Activated T-helper 1 cell treated with anti-CD3 and anti-CD28 coated beads, Interleukin-2, amount 50 U/mL, for 16 hours (primary cell): ENCODE measurements around the gene ABCD1.
A peak's percentile ranks its signal among the peaks of the same experiment; 100 is the strongest.
"Not testable (repeated sequence)": the region's sequence is repeated elsewhere in the genome, so short reads cannot be mapped to it uniquely, and the experiment has no call there.

Experiments
- DNase-seq, 2 donors: peaks; one replicate each; pipeline ENCODE4 v3.0.0-alpha.2; 2020; ENCODE audit warnings: low read depth in 1 of 2, low spot score in 1 of 2

Gene ABCD1

GRCh38 chrX:153709726-153710674, 14.7 kb upstream of the ABCD1 start:
- DNase-seq: no peak

- no peak for DNase-seq
These were observed 10.4 kb upstream of the ABCD1 start for GRCh38 chrX:153714256-153714655.

GRCh38 chrX:153717445-153717844, 7.2 kb upstream of the ABCD1 start:
- no peak for DNase-seq

- DNase-seq: no peak
These were observed 5.4 kb upstream of the ABCD1 start for GRCh38 chrX:153719238-153719637.

- DNase-seq: no peak
These were observed 5.0 kb upstream of the ABCD1 start for GRCh38 chrX:153719701-153720100.

GRCh38 chrX:153722704-153723350, 1.8 kb upstream of the ABCD1 start:
- DNase-seq: no peak

- DNase-seq: peak in 1 of 2 donors; percentile 36
These were observed 1.1 kb upstream of the ABCD1 start for GRCh38 chrX:153723351-153724251.

- no peak for DNase-seq
These were observed 579 bp downstream of the ABCD1 start for GRCh38 chrX:153725039-153725831.

- DNase-seq: no peak
These were observed 1.2 kb downstream of the ABCD1 start for GRCh38 chrX:153725832-153726285.

- no peak for DNase-seq
These were observed 1.8 kb downstream of the ABCD1 start for GRCh38 chrX:153726286-153727122.

- no peak for DNase-seq
These were observed 2.7 kb downstream of the ABCD1 start for GRCh38 chrX:153727123-153727931.

GRCh38 chrX:153728095-153728494, 3.4 kb downstream of the ABCD1 start:
- no peak for DNase-seq

- DNase-seq: no peak
These were observed 4.4 kb downstream of the ABCD1 start for GRCh38 chrX:153728951-153729631.

GRCh38 chrX:153730115-153730514, 5.5 kb downstream of the ABCD1 start:
- DNase-seq: not testable (repeated sequence)

- DNase-seq: no peak
These were observed 6.6 kb downstream of the ABCD1 start for GRCh38 chrX:153731117-153731844.

- no peak for DNase-seq
These were observed 7.2 kb downstream of the ABCD1 start for GRCh38 chrX:153731845-153732215.

GRCh38 chrX:153732401-153732800, 7.7 kb downstream of the ABCD1 start:
- DNase-seq: no peak
